Neutrophil (primary cell): ENCODE measurements around the gene CD79B.

ENCODE experiments used
- H3K27ac ChIP-seq: fragments of 200-600 bp; sonication (generic); 2 replicates; pipeline ENCODE4 v1.5.1; 2016; ENCODE audit warnings: mild to moderate bottlenecking, moderate library complexity
- H3K27me3 ChIP-seq: fragments of 200-600 bp; sonication (generic); 2 replicates; pipeline ENCODE4 v1.6.0; 2016; ENCODE audit warnings: mild to moderate bottlenecking
- H3K36me3 ChIP-seq: fragments of 200-600 bp; sonication (generic); 2 replicates; pipeline ENCODE4 v1.5.1; 2017
- H3K4me1 ChIP-seq, 2 experiments: fragments of 200-600 bp in 1 of 2; sonication (generic) in 1 of 2; 1 replicate in 1 of 2; 2 replicates in 1 of 2; pipeline versions ENCODE4 v1.5.1 to v1.6.1; 2013 to 2016; ENCODE audit warnings: low read depth in 1 of 2, low read length in 1 of 2, mild to moderate bottlenecking in 1 of 2, moderate library complexity in 1 of 2; ENCODE audit not compliant: control insufficient read depth in 1 of 2, insufficient read depth in 1 of 2
- H3K4me3 ChIP-seq, 2 experiments: fragments of 200-600 bp in 1 of 2; sonication (generic) in 1 of 2; 1 replicate in 1 of 2; 2 replicates in 1 of 2; pipeline ENCODE4 v1.5.1; 2013 to 2016; ENCODE audit warnings: low read depth in 1 of 2, low read length in 1 of 2, mild to moderate bottlenecking in 1 of 2, moderate library complexity in 1 of 2
- H3K9me3 ChIP-seq: fragments of 200-600 bp; sonication (generic); 2 replicates; pipeline ENCODE4 v1.5.1; 2016
- TF ChIP-seq, protein P1 (sequence below): fragments of 200-600 bp; sonication (generic); IDR thresholded peaks from 2 replicates; pipeline ENCODE4 v1.5.1; 2016; ENCODE audit warnings: antibody characterized with exemption

The CD79B gene

DNA sequence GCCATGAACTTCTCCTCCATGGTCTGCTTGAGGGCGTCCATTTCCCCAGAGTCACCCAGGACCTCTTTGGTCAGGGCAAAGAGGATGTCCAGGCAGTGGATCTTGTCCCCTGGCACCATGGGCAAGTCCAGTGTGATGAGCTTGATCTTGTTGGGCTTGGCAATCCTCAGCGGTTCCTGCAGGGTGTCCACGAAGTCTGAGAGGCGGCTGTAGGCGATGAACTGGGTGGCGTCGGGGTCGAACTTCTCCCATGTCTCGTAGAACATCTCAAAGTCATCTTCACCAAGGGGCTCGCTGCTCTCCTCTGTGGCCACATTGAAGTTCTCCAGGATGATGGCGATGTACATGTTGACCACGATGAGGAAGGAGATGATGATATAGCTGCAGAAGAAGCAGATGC, 9.0 kb upstream of the CD79B start:
- TF ChIP-seq, protein P1, sequence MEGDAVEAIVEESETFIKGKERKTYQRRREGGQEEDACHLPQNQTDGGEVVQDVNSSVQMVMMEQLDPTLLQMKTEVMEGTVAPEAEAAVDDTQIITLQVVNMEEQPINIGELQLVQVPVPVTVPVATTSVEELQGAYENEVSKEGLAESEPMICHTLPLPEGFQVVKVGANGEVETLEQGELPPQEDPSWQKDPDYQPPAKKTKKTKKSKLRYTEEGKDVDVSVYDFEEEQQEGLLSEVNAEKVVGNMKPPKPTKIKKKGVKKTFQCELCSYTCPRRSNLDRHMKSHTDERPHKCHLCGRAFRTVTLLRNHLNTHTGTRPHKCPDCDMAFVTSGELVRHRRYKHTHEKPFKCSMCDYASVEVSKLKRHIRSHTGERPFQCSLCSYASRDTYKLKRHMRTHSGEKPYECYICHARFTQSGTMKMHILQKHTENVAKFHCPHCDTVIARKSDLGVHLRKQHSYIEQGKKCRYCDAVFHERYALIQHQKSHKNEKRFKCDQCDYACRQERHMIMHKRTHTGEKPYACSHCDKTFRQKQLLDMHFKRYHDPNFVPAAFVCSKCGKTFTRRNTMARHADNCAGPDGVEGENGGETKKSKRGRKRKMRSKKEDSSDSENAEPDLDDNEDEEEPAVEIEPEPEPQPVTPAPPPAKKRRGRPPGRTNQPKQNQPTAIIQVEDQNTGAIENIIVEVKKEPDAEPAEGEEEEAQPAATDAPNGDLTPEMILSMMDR: no peak
- H3K27me3 ChIP-seq: no peaks in the 10 kb centered on the region
- no peak overlapping the region for H3K4me3 ChIP-seq
- no peaks in the 10 kb centered on the region for H3K9me3 ChIP-seq
- no peaks in the 10 kb centered on the region for H3K36me3 ChIP-seq
- no peak overlapping the region for H3K27ac ChIP-seq
- peaks cover 7 to 8% of the 10 kb centered on the region in 2 experiments for H3K4me1 ChIP-seq

DNA sequence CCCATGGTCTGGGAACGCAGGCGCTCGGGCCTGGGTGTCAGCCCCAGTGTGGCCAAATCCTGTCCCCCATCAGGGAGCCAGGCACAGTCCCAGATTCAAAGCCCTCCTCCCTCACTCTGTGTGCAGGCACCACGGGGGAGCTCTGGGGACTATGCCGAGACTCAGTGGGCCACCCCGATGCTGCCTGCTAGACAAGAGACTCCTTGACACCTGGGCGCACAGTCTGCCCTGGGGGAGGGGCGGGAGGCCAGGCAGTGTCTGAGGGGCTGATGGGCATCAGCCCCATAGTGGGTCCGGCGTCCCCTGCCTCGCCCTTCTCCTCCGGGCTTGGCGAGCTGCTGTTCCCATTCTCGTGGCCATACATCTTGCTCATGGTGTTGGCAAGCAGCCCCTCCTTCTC, 8.5 kb upstream of the CD79B start:
- no peaks in the 10 kb centered on the region for H3K9me3 ChIP-seq
- H3K36me3 ChIP-seq: no peaks in the 10 kb centered on the region
- H3K4me3 ChIP-seq: no peak overlapping the region
- peaks cover under 1 to 2% of the 10 kb centered on the region in 2 experiments for H3K4me1 ChIP-seq
- H3K27ac ChIP-seq: no peak overlapping the region
- no peaks in the 10 kb centered on the region for H3K27me3 ChIP-seq
- TF ChIP-seq, protein P1: no peak

DNA sequence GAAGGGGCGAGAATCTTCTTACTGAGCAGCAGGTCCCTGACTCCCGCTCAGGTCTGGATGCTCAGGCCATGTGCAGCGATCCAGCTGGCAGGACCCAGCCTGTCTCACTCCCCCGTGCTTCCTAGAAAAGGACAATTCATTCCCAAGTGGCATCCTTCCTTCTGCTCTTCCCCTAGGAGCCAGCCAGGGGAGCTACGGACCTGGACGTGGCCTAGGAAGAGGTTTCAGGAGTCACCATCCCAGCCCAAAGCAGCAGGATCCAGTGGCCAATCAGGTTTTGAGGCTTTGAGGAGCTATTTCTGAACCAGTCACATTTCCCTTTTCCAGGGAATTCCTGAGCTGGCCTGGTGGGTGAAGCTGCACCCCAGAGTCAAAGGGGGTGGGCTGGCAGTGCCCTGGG, 7.8 kb upstream of the CD79B start:
- Histone ChIP-seq H3K9me3 (no peaks in the 10 kb centered on the region), H3K4me1 (no peaks in the 10 kb centered on the region), H3K4me3 (no peak overlapping the region), H3K27me3 (no peaks in the 10 kb centered on the region), H3K27ac (no peak overlapping the region), H3K36me3 (no peaks in the 10 kb centered on the region)
- TF ChIP-seq, protein P1: no peak

DNA sequence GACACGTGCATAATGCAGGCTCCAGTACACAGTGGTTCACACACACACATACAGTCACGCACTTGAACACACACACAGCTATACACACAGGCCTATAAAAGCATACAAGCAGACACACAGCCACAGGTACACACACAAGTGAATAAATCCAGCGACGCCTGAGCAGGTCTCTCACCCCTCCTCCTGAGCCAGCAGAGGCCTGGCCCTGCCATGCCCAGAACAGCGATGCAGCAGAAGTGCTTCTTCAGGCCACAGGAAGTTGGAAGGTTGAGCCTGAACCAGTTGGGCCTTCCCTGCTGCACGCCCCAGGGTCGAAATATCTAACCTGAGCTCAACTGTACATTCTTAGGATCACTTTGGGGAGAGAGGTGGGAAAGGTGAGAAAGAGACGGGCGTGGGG, 7.3 kb upstream of the CD79B start:
- Histone ChIP-seq H3K27me3 (no peaks in the 10 kb centered on the region), H3K9me3 (no peaks in the 10 kb centered on the region), H3K4me3 (no peak overlapping the region), H3K27ac (no peak overlapping the region), H3K36me3 (no peaks in the 10 kb centered on the region), H3K4me1 (no peaks in the 10 kb centered on the region)
- TF ChIP-seq, protein P1: no peak

DNA sequence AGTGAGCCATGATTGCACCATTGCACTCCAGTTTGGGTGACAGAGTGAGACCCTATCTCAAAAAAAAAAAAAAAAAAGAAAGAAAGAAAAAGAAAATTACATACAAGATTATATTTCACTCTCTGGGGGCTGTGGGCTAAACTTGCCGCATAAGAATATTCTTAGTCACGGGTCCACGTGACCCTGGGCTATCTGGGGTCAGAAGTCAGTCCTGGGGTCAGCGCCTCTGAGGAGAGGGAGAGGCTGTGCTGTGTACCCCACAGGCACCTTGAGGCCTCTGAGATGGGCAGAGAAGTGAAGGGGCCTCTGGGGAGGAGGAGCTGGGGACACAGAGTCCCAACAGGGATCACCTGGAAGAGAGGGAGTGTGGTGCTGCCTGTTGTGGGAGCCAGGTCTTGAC, 5.8 kb upstream of the CD79B start:
- H3K27me3 ChIP-seq: no peaks in the 10 kb centered on the region
- TF ChIP-seq, protein P1: no peak

DNA sequence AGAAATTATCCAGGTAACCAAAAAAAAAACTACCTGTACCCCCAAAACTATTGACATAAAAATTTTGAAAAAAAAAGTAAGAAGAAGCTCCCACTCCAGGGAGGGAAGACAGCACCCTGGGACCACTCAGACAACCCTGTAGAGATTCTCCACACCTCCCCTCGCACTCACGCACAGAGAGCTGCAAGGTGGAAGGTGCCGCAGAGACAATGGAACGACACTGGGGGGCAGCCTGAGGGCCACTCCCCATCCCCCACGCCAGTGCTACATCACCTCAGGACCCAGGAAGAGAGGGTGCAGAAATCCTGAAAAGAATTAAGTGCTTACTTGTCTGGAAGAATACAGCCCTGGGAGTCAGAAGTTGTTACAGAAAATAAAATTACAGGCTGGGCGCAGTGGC, 5.2 kb upstream of the CD79B start:
- Histone ChIP-seq H3K27ac (no peak overlapping the region), H3K4me1 (peaks cover 0 to 2% of the 10 kb centered on the region in 2 experiments), H3K36me3 (no peaks in the 10 kb centered on the region), H3K9me3 (no peaks in the 10 kb centered on the region), H3K27me3 (peaks cover 5% of the 10 kb centered on the region), H3K4me3 (no peak overlapping the region)
- TF ChIP-seq, protein P1: no peak

More for the DNA sequence above, 5.8 kb upstream of the CD79B start:
- H3K9me3 ChIP-seq: no peaks in the 10 kb centered on the region
- H3K4me3 ChIP-seq: no peak overlapping the region
- H3K27ac ChIP-seq: no peak overlapping the region
- no peaks in the 10 kb centered on the region for H3K36me3 ChIP-seq
- H3K4me1 ChIP-seq: no peaks in the 10 kb centered on the region
